ENCODE measurements around the gene CREB5. TPM values are rescaled to one million over a fixed set of nuclear protein-coding genes. Genes with fewer than 3 reads are reported as not detected.

Gene CREB5
- total RNA-seq, 4 donors from 2014 or later: 16.8 to 22.4 (median 20.9) TPM

DNA sequence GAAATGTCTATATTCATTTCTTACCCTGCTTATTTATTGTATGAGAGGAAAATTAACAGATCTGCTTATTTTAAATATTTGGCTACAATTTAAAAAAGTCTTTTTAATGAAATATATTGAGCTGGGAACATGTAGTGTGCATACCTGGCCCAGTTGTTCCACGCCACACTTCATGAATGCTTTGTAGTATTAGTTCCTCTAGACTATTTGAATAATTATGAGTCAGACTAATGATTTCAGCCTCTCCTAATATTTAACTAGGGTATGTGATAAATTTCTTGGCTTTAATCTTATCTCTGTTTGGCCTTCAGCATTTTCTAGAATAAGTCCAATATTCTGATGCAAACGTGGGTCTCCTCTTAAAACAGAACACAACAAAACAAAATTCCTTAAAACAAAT, 226.6 kb downstream of the CREB5 start:
- Histone ChIP-seq H3K4me3 (no peak overlapping the region), H3K36me3 (no peaks in the 10 kb centered on the region), H3K27ac (no peak overlapping the region), H3K4me1 (peaks cover 0 to 7% (median 0%) of the 10 kb centered on the region in 4 donors), H3K27me3 (no peaks in the 10 kb centered on the region), H3K9me3 (no peaks in the 10 kb centered on the region)
- TF ChIP-seq POLR2A (IDR thresholded peaks at IDR 0.05) (no peak), EP300 (IDR thresholded peaks at IDR 0.05) (no peak)
- TF ChIP-seq, protein P1, sequence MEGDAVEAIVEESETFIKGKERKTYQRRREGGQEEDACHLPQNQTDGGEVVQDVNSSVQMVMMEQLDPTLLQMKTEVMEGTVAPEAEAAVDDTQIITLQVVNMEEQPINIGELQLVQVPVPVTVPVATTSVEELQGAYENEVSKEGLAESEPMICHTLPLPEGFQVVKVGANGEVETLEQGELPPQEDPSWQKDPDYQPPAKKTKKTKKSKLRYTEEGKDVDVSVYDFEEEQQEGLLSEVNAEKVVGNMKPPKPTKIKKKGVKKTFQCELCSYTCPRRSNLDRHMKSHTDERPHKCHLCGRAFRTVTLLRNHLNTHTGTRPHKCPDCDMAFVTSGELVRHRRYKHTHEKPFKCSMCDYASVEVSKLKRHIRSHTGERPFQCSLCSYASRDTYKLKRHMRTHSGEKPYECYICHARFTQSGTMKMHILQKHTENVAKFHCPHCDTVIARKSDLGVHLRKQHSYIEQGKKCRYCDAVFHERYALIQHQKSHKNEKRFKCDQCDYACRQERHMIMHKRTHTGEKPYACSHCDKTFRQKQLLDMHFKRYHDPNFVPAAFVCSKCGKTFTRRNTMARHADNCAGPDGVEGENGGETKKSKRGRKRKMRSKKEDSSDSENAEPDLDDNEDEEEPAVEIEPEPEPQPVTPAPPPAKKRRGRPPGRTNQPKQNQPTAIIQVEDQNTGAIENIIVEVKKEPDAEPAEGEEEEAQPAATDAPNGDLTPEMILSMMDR (IDR thresholded peaks at IDR 0.05): no peak
- WGBS, 2 donors: 80 to 95% methylated on average over 2 of the region's 2 CpGs
- no peak for DNase-seq (ENCODE audit: low spot score in 2 of 2)

DNA sequence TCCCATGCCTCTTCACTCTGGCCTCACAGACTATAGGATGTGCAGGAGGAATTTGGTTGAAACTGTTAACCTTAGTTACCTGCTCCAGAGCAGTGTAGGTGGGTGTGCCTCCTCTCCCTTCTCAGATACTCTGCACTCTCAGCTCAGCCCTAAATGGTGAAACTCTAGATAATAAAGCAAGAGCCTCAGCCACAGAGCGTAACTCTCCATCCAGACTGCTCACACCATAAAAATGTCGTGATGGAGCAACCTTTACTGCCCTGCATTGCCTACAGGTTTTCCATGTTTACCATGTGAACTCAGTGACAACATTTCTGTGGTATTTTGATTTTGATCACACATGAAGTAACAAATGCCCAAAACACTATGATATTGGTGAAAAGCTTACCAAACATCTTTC, 227.7 kb downstream of the CREB5 start:
- TF ChIP-seq POLR2A (IDR thresholded peaks at IDR 0.05) (no peak), EP300 (IDR thresholded peaks at IDR 0.05) (no peak)
- TF ChIP-seq, protein P1 (IDR thresholded peaks at IDR 0.05): no peak

DNA sequence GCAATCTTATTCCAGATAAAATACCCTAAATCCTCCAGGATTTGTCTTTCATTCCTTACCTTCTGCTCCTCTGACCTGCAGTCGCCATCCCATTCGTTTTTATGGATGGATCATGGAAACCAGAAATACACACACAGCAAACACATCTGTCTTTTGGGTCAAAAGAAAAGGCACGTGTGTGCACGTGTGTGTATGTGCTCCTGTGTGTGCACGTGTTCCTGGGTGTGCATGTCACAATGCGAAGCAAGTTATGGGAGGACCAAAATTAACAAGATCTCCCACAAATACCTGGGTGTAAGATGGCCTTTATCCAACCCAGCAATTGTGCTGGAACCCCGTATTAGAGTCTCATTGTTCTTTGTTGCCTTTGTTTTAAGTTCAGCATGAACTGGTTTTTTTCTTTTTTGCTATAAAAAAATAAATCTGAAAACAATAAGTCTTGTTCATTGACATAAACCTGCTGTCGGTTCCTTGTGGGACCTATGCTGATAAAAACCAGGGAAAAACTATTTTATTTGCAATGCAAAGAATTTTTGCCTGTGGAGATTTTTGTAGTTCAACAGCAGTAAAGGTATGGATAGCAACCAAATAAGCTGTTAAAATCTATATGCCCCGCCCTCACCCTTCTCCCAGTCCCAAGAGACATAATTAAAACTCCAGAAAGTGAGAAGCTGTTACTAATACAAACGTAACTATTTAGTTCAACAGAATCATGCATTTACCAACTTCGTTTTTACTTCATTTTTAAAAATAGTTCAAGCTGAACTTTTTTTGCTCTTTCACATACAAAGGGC, 229.6 kb downstream of the CREB5 start:
- Histone ChIP-seq H3K4me1 (peaks cover 0 to 7% (median 0%) of the 10 kb centered on the region in 4 donors), H3K27me3 (no peaks in the 10 kb centered on the region), H3K9me3 (no peaks in the 10 kb centered on the region), H3K4me3 (no peak overlapping the region), H3K36me3 (no peaks in the 10 kb centered on the region), H3K27ac (no peak overlapping the region)
- no peak for TF ChIP-seq POLR2A (IDR thresholded peaks at IDR 0.05)
- no peak for TF ChIP-seq EP300 (IDR thresholded peaks at IDR 0.05)
- TF ChIP-seq, protein P1 (IDR thresholded peaks at IDR 0.05): no peak
- no peak for DNase-seq (ENCODE audit: low spot score in 2 of 2)
- WGBS, 2 donors: 68 to 71% methylated on average over 11 of the region's 11 CpGs

More for the DNA sequence above, 227.7 kb downstream of the CREB5 start:
- Histone ChIP-seq H3K4me1 (peaks cover 0 to 7% (median 0%) of the 10 kb centered on the region in 4 donors), H3K36me3 (no peaks in the 10 kb centered on the region), H3K9me3 (no peaks in the 10 kb centered on the region), H3K27me3 (no peaks in the 10 kb centered on the region), H3K4me3 (no peak overlapping the region), H3K27ac (no peak overlapping the region)
- DNase-seq (ENCODE audit: low spot score in 2 of 2): no peak
- 84 to 88% methylated on average over 2 of the region's 2 CpGs for WGBS, 2 donors

DNA sequence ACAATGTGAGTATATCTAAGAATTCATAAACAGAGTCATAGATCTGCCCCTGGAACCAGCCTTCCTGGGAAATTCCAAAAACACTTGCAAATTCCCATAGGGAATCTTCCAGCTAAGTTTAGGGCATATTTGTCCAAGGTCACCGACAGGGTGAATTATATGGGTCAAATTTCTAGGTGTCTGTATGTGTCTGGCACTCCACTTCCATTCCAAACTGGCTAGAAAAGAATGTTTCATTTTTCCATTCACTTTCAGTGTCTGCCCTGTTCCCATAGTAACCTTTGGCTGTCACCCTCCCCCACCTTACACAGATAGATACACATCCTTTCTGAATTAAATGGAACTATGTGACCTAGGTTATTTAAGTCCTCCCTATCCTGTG, 230.9 kb downstream of the CREB5 start:
- no peaks in the 10 kb centered on the region for H3K36me3 ChIP-seq
- no peak for TF ChIP-seq POLR2A (IDR thresholded peaks at IDR 0.05)
- TF ChIP-seq, protein P1 (IDR thresholded peaks at IDR 0.05): no peak
- TF ChIP-seq EP300 (IDR thresholded peaks at IDR 0.05): no peak
- H3K4me3 ChIP-seq: no peak overlapping the region
- peaks cover 0 to 7% (median 0%) of the 10 kb centered on the region in 4 donors for H3K4me1 ChIP-seq
- no peak overlapping the region for H3K27ac ChIP-seq
- DNase-seq (ENCODE audit: low spot score in 2 of 2): no peak
- 45 to 68% methylated on average over 1 of the region's 1 CpG for WGBS, 2 donors
- no peaks in the 10 kb centered on the region for H3K27me3 ChIP-seq
- H3K9me3 ChIP-seq: no peaks in the 10 kb centered on the region

DNA sequence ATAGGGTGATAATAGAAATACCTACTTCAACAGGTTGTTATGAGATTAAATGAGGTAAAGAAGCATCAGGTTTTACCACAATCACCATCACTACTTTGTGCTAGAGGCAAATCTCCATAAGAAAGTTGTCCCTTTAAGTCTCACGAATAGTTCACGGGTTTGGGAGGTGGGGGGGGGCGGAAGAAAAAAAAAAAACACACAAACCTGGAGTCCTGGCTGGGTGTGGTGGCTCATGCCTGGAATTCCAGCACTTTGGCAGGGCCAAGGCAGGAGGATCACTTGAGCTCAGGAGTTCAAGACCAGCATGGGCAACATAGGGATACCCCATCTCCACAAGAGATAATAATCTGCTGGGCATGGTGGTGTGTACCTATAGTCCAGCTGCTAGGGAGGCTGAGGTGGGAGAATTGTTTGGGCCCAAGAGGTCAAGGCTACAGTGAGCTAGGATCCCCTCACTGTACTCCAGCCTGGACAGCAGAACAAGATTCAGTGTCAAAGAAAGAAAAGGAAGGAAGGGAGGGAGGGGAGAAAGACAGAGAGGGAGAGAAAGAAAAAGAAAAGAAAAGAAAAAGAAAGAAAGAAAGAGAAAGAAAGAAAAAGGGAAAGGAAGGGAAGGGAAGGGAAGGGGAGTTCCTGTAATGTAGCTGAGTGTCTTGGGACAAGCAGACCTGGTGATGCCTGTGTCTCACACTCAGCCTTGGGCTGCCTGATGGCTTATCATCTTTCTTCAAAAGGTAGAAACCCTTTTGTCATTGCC, 231.4 kb downstream of the CREB5 start:
- H3K36me3 ChIP-seq: no peaks in the 10 kb centered on the region
- no peaks in the 10 kb centered on the region for H3K9me3 ChIP-seq
- TF ChIP-seq, protein P1 (IDR thresholded peaks at IDR 0.05): no peak
- no peak for TF ChIP-seq EP300 (IDR thresholded peaks at IDR 0.05)
- no peak for DNase-seq (ENCODE audit: low spot score in 2 of 2)
- H3K4me1 ChIP-seq: peaks cover 0 to 7% (median 0%) of the 10 kb centered on the region in 4 donors
- H3K27me3 ChIP-seq: no peaks in the 10 kb centered on the region
- H3K4me3 ChIP-seq: no peak overlapping the region
- no peak overlapping the region for H3K27ac ChIP-seq
- WGBS, 2 donors: 51 to 64% methylated on average over 3 of the region's 3 CpGs
